Common myeloid progenitor, CD34-positive (primary cell): ENCODE measurements around the gene FAF1.
A peak's percentile ranks its signal among the peaks of the same experiment; 100 is the strongest.

Source experiments
- CTCF ChIA-PET: fragments of 350-600 bp; sonication (Branson Sonifier 250); formaldehyde crosslinking; loops from one replicate; lab custom pipeline; 2021; ENCODE audit warnings: antibody characterized with exemption; lab: Charles Lee
- POLR2A ChIA-PET: fragments of 350-600 bp; sonication (Branson Sonifier 250); formaldehyde crosslinking; loops from one replicate; lab custom pipeline; 2021; ENCODE audit warnings: antibody characterized with exemption; lab: Charles Lee
- DNase-seq, 3 donors: peaks; one replicate each; pipeline versions ENCODE4 v3.0.0 to v3.0.0-alpha.2; 2013
- H3K27ac ChIP-seq, 2 experiments: 1 replicate in 1 of 2; 2 replicates in 1 of 2; pipeline ENCODE4 v1.7.0; 2013; ENCODE audit warnings: inconsistent platforms in 2 of 2, low read length in 2 of 2, mild to moderate bottlenecking in 2 of 2, low read depth in 1 of 2, moderate library complexity in 1 of 2; ENCODE audit not compliant: severe bottlenecking in 2 of 2, insufficient read depth in 1 of 2, poor library complexity in 1 of 2
- H3K27me3 ChIP-seq, 5 experiments: replicated peaks in 2 of 5; 1 replicate in 3 of 5; 2 replicates in 2 of 5; pipeline versions ENCODE4 v1.6.1 to v1.7.0; 2013; ENCODE audit warnings: low read length in 4 of 5, mild to moderate bottlenecking in 2 of 5, moderate library complexity in 2 of 5, inconsistent platforms in 1 of 5; ENCODE audit not compliant: insufficient read depth in 5 of 5, control insufficient read depth in 4 of 5
- H3K36me3 ChIP-seq, 4 experiments: 1 replicate in 2 of 4; 2 replicates in 2 of 4; pipeline versions ENCODE4 v1.6.1 to v1.7.0; 2013; ENCODE audit warnings: low read length in 3 of 4, control low read depth in 1 of 4, mild to moderate bottlenecking in 1 of 4; ENCODE audit not compliant: control insufficient read depth in 4 of 4, insufficient read depth in 4 of 4
- H3K4me1 ChIP-seq, 4 experiments: 1 replicate in 3 of 4; 2 replicates in 1 of 4; pipeline versions ENCODE4 v1.6.1 to v1.7.1; 2013; ENCODE audit warnings: low read length in 3 of 4, mild to moderate bottlenecking in 3 of 4, control low read depth in 1 of 4, inconsistent platforms in 1 of 4, moderate library complexity in 1 of 4; ENCODE audit not compliant: control insufficient read depth in 4 of 4, insufficient read depth in 4 of 4; ENCODE audit errors: control extremely low read depth in 1 of 4
- H3K4me3 ChIP-seq, 7 experiments: 1 replicate in 4 of 7; 2 replicates in 3 of 7; pipeline versions ENCODE4 v1.5.1 to v1.7.0; 2013; ENCODE audit warnings: mild to moderate bottlenecking in 7 of 7, low read length in 6 of 7, moderate library complexity in 6 of 7, inconsistent platforms in 2 of 7, low read depth in 2 of 7, control low read depth in 1 of 7; ENCODE audit not compliant: insufficient read depth in 4 of 7, control insufficient read depth in 1 of 7; ENCODE audit errors: extremely low read depth in 1 of 7
- H3K9me3 ChIP-seq, 5 experiments: 1 replicate in 4 of 5; 2 replicates in 1 of 5; pipeline versions ENCODE4 v1.6.1 to v1.7.1; 2013; ENCODE audit warnings: low read length in 4 of 5, mild to moderate bottlenecking in 2 of 5, inconsistent platforms in 1 of 5, low read depth in 1 of 5, moderate library complexity in 1 of 5; ENCODE audit not compliant: control insufficient read depth in 4 of 5, insufficient read depth in 2 of 5; ENCODE audit errors: control extremely low read depth in 1 of 5
- WGBS: methylation state at CpG from one replicate; pipeline ENCODE4 v1.1.5; 2013; ENCODE audit not compliant: insufficient coverage; 5-methylcytosine and 5-hydroxymethylcytosine counted together

The FAF1 gene

GRCh38 chr1:50493710-50494109 is 466.4 kb downstream of the FAF1 start:
- WGBS = no CpG with 5 or more reads among the region's 2 CpGs
- DNase-seq = no peak
- ChIA-PET CTCF (no interaction called here), POLR2A (no interaction called here)
- Histone ChIP-seq H3K36me3 (peaks cover 16 to 37% (median 19%) of the 10 kb centered on the region in 4 experiments), H3K27ac (no peak overlapping the region), H3K9me3 (peaks cover 2 to 21% (median 7%) of the 10 kb centered on the region in 5 experiments), H3K4me3 (no peak overlapping the region), H3K27me3 (no peaks in the 10 kb centered on the region), H3K4me1 (no peaks in the 10 kb centered on the region)

- H3K27ac ChIP-seq = no peak overlapping the region
- no peaks in the 10 kb centered on the region for H3K27me3 ChIP-seq
- no peak overlapping the region for H3K4me3 ChIP-seq
- H3K4me1 ChIP-seq = no peaks in the 10 kb centered on the region
- peaks cover 16 to 34% (median 19%) of the 10 kb centered on the region in 4 experiments for H3K36me3 ChIP-seq
- no peak for DNase-seq
- WGBS = no CpG with 5 or more reads among the region's 1 CpG
- H3K9me3 ChIP-seq = peaks cover 0 to 10% (median 5%) of the 10 kb centered on the region in 5 experiments
- ChIA-PET POLR2A (no interaction called here), CTCF (no interaction called here)
These were observed 467.9 kb downstream of the FAF1 start for GRCh38 chr1:50492142-50492541.

GRCh38 chr1:50491142-50491541 is 468.9 kb downstream of the FAF1 start:
- CTCF ChIA-PET = no interaction called here
- H3K4me1 ChIP-seq = no peaks in the 10 kb centered on the region
- peaks cover 0 to 2% (median 0%) of the 10 kb centered on the region in 5 experiments for H3K9me3 ChIP-seq
- H3K36me3 ChIP-seq = peaks cover 13 to 32% (median 19%) of the 10 kb centered on the region in 4 experiments
- POLR2A ChIA-PET = no interaction called here
- H3K4me3 ChIP-seq = no peak overlapping the region
- DNase-seq = no peak
- no peak overlapping the region for H3K27ac ChIP-seq
- no peaks in the 10 kb centered on the region for H3K27me3 ChIP-seq

GRCh38 chr1:50490640-50491039 is 469.4 kb downstream of the FAF1 start:
- H3K27me3 ChIP-seq = no peaks in the 10 kb centered on the region
- peak in 1 of 3 donors; percentile 4 for DNase-seq
- no peak overlapping the region for H3K4me3 ChIP-seq
- peaks cover 16 to 35% (median 19%) of the 10 kb centered on the region in 4 experiments for H3K36me3 ChIP-seq
- H3K27ac ChIP-seq = no peak overlapping the region
- ChIA-PET CTCF (no interaction called here), POLR2A (no interaction called here)
- no peaks in the 10 kb centered on the region for H3K4me1 ChIP-seq
- peaks cover 0 to 1% (median 0%) of the 10 kb centered on the region in 5 experiments for H3K9me3 ChIP-seq
- WGBS = 100% methylated on average over 1 of the region's 2 CpGs

GRCh38 chr1:50488876-50489275 is 471.2 kb downstream of the FAF1 start:
- Histone ChIP-seq H3K4me3 (no peak overlapping the region), H3K4me1 (no peaks in the 10 kb centered on the region), H3K36me3 (peaks cover 12 to 34% (median 17%) of the 10 kb centered on the region in 4 experiments), H3K27me3 (no peaks in the 10 kb centered on the region), H3K27ac (no peak overlapping the region), H3K9me3 (no peaks in the 10 kb centered on the region)
- CTCF ChIA-PET = interaction anchor here (1.4 kb wide), 1 partner anchor 12 kb away, joined by 3 read pairs; no protein-coding TSS in a partner anchor
- WGBS = no CpG with 5 or more reads among the region's 1 CpG
- no peak for DNase-seq
- POLR2A ChIA-PET = no interaction called here

GRCh38 chr1:50488356-50488755 is 471.7 kb downstream of the FAF1 start:
- Histone ChIP-seq H3K4me1 (no peaks in the 10 kb centered on the region), H3K4me3 (no peak overlapping the region), H3K27me3 (no peaks in the 10 kb centered on the region), H3K36me3 (peaks cover 11 to 34% (median 16%) of the 10 kb centered on the region in 4 experiments), H3K9me3 (no peaks in the 10 kb centered on the region), H3K27ac (no peak overlapping the region)
- POLR2A ChIA-PET = no interaction called here
- CTCF ChIA-PET = interaction anchor here (1.4 kb wide), 1 partner anchor 12 kb away, joined by 3 read pairs; no protein-coding TSS in a partner anchor
- no CpG with 5 or more reads among the region's 3 CpGs for WGBS
- no peak for DNase-seq

GRCh38 chr1:50487725-50488124 is 472.3 kb downstream of the FAF1 start:
- Histone ChIP-seq H3K36me3 (peaks cover 11 to 34% (median 16%) of the 10 kb centered on the region in 4 experiments), H3K27me3 (no peaks in the 10 kb centered on the region), H3K9me3 (no peaks in the 10 kb centered on the region), H3K4me3 (no peak overlapping the region), H3K4me1 (no peaks in the 10 kb centered on the region), H3K27ac (no peak overlapping the region)
- ChIA-PET CTCF (interaction anchor here (1.4 kb wide), 1 partner anchor 11 kb away, joined by 3 read pairs; no protein-coding TSS in a partner anchor), POLR2A (no interaction called here)
- no peak for DNase-seq
- 80% methylated on average over 1 of the region's 1 CpG for WGBS
